Measurements from ENCODE around the gene CABCOCO1.
A peak's percentile ranks its signal among the peaks of the same experiment; 100 is the strongest.

GRCh38 chr10:61628875-61629513 lies 33.7 kb upstream of the CABCOCO1 start:
- no peak for TF ChIP-seq TSHZ2 (CRISPR knock-in tag; IDR thresholded peaks at IDR 0.05)
- no peak for TF ChIP-seq ARNTL (CRISPR knock-in tag; IDR thresholded peaks at IDR 0.05; ENCODE audit: borderline replicate concordance, low read depth)
- 0 out of 2 replicates have a peak, but pooled peaks have one; percentile 21 for TF ChIP-seq PATZ1 (CRISPR knock-in tag; IDR thresholded peaks at IDR 0.05; ENCODE audit: borderline replicate concordance)
- no peak for TF ChIP-seq BACH2 (CRISPR knock-in tag; IDR thresholded peaks at IDR 0.05; ENCODE audit: borderline replicate concordance)
- no peak for TF ChIP-seq ZNF565 (CRISPR knock-in tag; conservative IDR thresholded peaks at IDR 0.05; ENCODE audit: low read depth)
- TF ChIP-seq TOX (CRISPR knock-in tag; IDR thresholded peaks at IDR 0.05; ENCODE audit: borderline replicate concordance), result no peak
- no peak for TF ChIP-seq ZNF70 (CRISPR knock-in tag; IDR thresholded peaks at IDR 0.05)
- TF ChIP-seq ISL1 (CRISPR knock-in tag; IDR thresholded peaks at IDR 0.05), result peak; percentile 60
- no peak for TF ChIP-seq CREB5 (CRISPR knock-in tag; IDR thresholded peaks at IDR 0.05; ENCODE audit: low read depth)
- no peak for TF ChIP-seq ZFP3 (CRISPR knock-in tag; IDR thresholded peaks at IDR 0.05)
- TF ChIP-seq SNAI2 (CRISPR knock-in tag; IDR thresholded peaks at IDR 0.05), result no peak
- TF ChIP-seq PPARA (CRISPR knock-in tag; IDR thresholded peaks at IDR 0.05; ENCODE audit: borderline replicate concordance), result no peak

Measured in SK-N-SH treated with all-trans-retinoic acid at 6 μM for 48 hours (cell line).